OCI-LY3 (cell line): Measurements from ENCODE around the gene TMCO6.

Source experiments
- CTCF ChIP-seq: fragments of 200-600, 300-600 bp; sonication (generic); IDR thresholded peaks from 2 replicates; pipeline ENCODE4 v1.5.1; 2014; ENCODE audit warnings: antibody characterized with exemption, low read length, low read depth
- EZH2phosphoT487 ChIP-seq: fragments of 200-600 bp; shearing (Covaris generic); IDR thresholded peaks from 2 replicates; pipeline ENCODE4 v1.6.1; 2018; ENCODE audit warnings: antibody characterized with exemption, mixed run types, low read depth

DNA sequence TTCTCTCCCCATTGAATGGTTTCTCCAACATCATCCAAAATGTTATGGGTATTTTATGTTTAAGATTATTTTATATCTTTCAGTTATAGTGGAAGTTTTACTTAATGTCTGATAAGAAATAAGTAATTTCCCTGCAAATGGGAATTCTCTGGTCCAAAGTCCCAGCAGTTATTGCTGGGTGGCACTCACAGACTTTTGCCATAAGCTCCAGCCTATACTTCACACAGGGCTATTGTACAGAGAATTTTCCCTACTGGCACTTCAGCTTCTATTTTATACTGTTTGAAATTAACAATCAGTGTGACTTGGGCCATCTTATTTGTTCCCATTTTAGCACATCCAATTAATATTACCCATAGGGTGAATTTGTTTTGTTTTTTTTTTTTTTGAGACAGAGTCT, 39.2 kb upstream of the TMCO6 start:
- no peak for TF ChIP-seq CTCF
- no peak for TF ChIP-seq EZH2phosphoT487
